Measurements from ENCODE around the gene MACROH2A1. TPM values are rescaled to one million over a fixed set of nuclear protein-coding genes. Genes with fewer than 3 reads are reported as not detected.

MACROH2A1 gene
- total RNA-seq, 2 donors from 2014 or later = 189 to 191 TPM

DNA sequence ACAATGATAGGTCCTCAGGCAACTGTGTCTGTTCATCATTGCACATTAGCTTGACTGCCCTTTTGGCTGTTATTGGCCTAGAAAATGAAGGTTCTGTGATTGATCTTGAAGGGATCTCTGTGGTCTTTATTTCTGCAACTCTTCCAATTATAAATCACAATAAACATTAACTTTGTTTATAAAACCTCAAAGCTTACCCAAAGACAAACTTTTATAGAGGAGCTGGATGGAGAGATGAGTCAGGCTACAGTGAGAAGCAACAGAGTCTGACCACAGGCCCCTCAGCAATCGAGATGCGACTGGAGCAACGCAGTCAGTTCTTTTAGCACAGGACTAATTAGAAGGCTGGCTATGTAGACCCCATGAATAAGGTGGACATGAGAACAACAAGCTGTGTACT is 5.3 kb downstream of the MACROH2A1 start:
- DNase-seq (ENCODE audit: low spot score) = no peak
- H3K4me3 ChIP-seq = no peak overlapping the region
- H3K9me3 ChIP-seq = no peaks in the 10 kb centered on the region
- no peak overlapping the region for H3K27ac ChIP-seq
- WGBS = 73% methylated on average over 3 of the region's 3 CpGs
- no peaks in the 10 kb centered on the region for H3K27me3 ChIP-seq (replicated peaks; ENCODE audit: insufficient read depth)
- peaks cover 9% of the 10 kb centered on the region for H3K4me1 ChIP-seq (replicated peaks)
- intact Hi-C loops (cut with DNase I) = no loop called here
- no peaks in the 10 kb centered on the region for H3K36me3 ChIP-seq
- no peak for TF ChIP-seq POLR2AphosphoS5 (IDR thresholded peaks at IDR 0.05)
- TF ChIP-seq CTCF (IDR thresholded peaks at IDR 0.05) = no peak
- TF ChIP-seq POLR2A (IDR thresholded peaks at IDR 0.05) = no peak

DNA sequence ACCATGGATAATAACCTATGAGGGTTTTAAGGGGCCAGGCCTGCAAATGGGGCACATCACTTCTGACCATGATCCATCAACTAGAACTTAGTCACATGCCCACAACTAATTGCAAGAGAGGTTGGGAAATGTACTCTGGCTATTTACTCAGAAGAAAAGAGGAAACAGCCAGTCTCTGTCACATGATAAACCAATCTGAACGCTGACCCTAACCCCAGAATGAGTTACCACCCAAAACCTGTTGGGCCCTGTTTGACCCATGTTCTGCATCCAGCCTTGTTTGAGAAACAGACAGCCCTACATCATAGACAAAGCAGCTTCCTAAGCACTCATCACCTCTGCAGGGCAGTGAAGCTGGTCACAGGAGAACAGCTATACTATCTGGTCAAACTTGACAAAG is 5.8 kb downstream of the MACROH2A1 start:
- H3K27ac ChIP-seq = no peak overlapping the region
- H3K36me3 ChIP-seq = no peaks in the 10 kb centered on the region
- no peak for TF ChIP-seq CTCF (IDR thresholded peaks at IDR 0.05)
- TF ChIP-seq POLR2A (IDR thresholded peaks at IDR 0.05) = no peak
- no peak for TF ChIP-seq POLR2AphosphoS5 (IDR thresholded peaks at IDR 0.05)
- intact Hi-C loops (cut with DNase I) = no loop called here
- no peak for DNase-seq (ENCODE audit: low spot score)
- H3K27me3 ChIP-seq (replicated peaks; ENCODE audit: insufficient read depth) = no peaks in the 10 kb centered on the region
- peaks cover 9% of the 10 kb centered on the region for H3K4me1 ChIP-seq (replicated peaks)
- no peak overlapping the region for H3K4me3 ChIP-seq
- WGBS = 82% methylated on average over 1 of the region's 1 CpG
- no peaks in the 10 kb centered on the region for H3K9me3 ChIP-seq

DNA sequence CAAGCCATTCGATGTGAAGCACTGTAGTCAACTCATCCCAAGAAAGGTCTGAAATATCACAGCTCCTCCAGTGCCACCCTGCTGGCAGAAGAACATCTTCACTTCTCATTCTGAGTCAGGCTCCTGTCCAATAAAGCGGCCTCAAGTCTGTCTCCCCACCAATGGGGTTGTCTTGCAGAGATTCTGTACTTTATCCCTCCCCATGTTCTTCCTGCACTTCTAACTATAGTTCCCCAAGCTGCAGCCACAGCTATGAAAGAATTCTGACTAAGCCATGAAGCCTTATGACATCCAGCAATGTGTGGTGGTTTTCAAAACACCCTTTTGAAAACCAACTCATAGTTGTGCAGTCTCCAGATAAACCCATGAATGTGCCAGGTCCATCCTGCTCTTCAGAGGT is 6.8 kb downstream of the MACROH2A1 start:
- no peaks in the 10 kb centered on the region for H3K36me3 ChIP-seq
- DNase-seq (ENCODE audit: low spot score) = no peak

DNA sequence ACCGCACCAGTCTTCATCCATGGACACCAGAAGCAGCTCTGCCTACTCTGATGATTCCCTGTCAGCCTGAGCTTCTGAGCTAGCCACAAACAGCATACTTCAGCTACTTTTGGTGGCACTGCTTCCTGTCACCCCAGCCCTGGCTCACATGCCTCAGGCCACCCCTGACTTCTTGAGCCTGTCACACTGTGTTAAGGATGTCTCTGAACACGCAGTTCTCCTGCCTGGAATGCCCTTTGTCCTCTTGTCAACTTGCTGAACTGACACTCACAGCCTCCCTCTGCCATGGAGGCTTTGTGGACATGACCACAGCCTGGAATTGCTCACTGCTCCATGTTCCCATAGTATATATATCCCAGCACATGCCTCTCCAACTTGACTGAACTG is 7.2 kb downstream of the MACROH2A1 start:
- no peak for DNase-seq (ENCODE audit: low spot score)
- 71% methylated on average over 2 of the region's 2 CpGs for WGBS
- peaks cover 3% of the 10 kb centered on the region for H3K4me1 ChIP-seq (replicated peaks)
- H3K9me3 ChIP-seq = no peaks in the 10 kb centered on the region
- TF ChIP-seq POLR2AphosphoS5 (IDR thresholded peaks at IDR 0.05) (no peak), CTCF (IDR thresholded peaks at IDR 0.05) (no peak), POLR2A (IDR thresholded peaks at IDR 0.05) (no peak)
- H3K27me3 ChIP-seq (replicated peaks; ENCODE audit: insufficient read depth) = no peaks in the 10 kb centered on the region
- H3K36me3 ChIP-seq = no peaks in the 10 kb centered on the region
- intact Hi-C loops (cut with DNase I) = no loop called here
- no peak overlapping the region for H3K4me3 ChIP-seq
- H3K27ac ChIP-seq = no peak overlapping the region

More for the DNA sequence above, 6.8 kb downstream of the MACROH2A1 start:
- Histone ChIP-seq H3K4me3 (no peak overlapping the region), H3K27me3 (replicated peaks; ENCODE audit: insufficient read depth) (no peaks in the 10 kb centered on the region), H3K4me1 (replicated peaks) (peaks cover 4% of the 10 kb centered on the region), H3K9me3 (no peaks in the 10 kb centered on the region), H3K27ac (no peak overlapping the region)
- TF ChIP-seq POLR2A (IDR thresholded peaks at IDR 0.05) (no peak), CTCF (IDR thresholded peaks at IDR 0.05) (no peak), POLR2AphosphoS5 (IDR thresholded peaks at IDR 0.05) (no peak)
- WGBS = 97% methylated on average over 2 of the region's 2 CpGs
- intact Hi-C loops (cut with DNase I) = no loop called here

DNA sequence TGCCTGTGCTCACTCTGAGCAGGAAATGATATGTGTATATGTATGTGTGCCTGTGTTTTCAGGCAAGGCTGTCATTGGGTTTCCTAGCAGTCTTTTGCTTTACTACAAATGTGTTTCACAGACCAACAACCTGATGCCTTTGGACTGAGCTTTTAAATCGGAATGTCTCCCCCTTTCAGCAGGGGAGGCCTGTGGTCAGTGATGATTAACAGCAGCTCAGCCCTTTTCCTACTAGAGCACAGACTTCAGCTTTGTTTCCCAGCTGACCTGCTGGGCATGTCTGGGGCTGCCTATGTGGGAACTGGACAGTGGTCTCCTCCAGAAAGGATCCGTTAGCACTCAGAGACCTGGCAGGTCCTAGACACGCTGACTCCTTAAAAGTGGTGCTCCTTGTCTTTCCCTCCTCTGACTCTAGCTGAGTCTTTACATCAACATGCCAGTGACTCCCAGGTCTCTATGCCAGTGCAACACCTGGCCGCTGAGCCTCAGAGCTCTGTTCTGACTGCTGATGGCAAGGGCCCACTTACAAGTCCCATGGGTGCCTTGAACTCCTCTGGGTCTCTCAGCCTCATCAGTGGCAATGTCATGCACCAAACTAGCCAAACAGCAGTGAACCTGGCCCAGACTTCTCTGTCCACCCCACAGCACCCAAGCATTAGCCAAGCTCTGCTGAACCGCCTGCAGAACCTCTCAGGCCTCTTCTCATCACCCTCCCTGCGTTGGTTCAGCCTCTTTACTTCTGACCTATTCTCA is 7.7 kb downstream of the MACROH2A1 start:
- Histone ChIP-seq H3K4me1 (replicated peaks) (peaks cover 3% of the 10 kb centered on the region), H3K36me3 (no peaks in the 10 kb centered on the region), H3K4me3 (no peak overlapping the region), H3K27ac (no peak overlapping the region), H3K27me3 (replicated peaks; ENCODE audit: insufficient read depth) (no peaks in the 10 kb centered on the region), H3K9me3 (no peaks in the 10 kb centered on the region)
- intact Hi-C loops (cut with DNase I) = no loop called here
- DNase-seq (ENCODE audit: low spot score) = no peak
- 80% methylated on average over 6 of the region's 6 CpGs for WGBS
- TF ChIP-seq POLR2AphosphoS5 (IDR thresholded peaks at IDR 0.05) (no peak), POLR2A (IDR thresholded peaks at IDR 0.05) (no peak), CTCF (IDR thresholded peaks at IDR 0.05) (no peak)
